K562 (cell line): ENCODE measurements around the gene TXN2. TPM values are rescaled to one million over a fixed set of nuclear protein-coding genes. Genes with fewer than 3 reads are reported as not detected.

ENCODE experiments used
- ATF7 ChIP-seq: fragments of 450-650 bp; IDR thresholded peaks from 2 replicates; pipeline ENCODE4 v1.7.1; 2014; ENCODE audit warnings: mild to moderate bottlenecking, moderate library complexity
- CREBBP ChIP-seq: IDR thresholded peaks from one replicate; pipeline ENCODE4 v1.6.1; 2012; ENCODE audit warnings: low read depth, mild to moderate bottlenecking, control low read depth, inconsistent platforms, low read length
- CXXC5 ChIP-seq: fragments of 250-450 bp; sonication (Bioruptor Pico); IDR thresholded peaks from 2 replicates; pipeline ENCODE4 v1.8.0; 2022; ENCODE audit warnings: inconsistent platforms, mild to moderate bottlenecking, moderate library complexity
- FOXP1 ChIP-seq: sonication (generic); formaldehyde crosslinking; IDR thresholded peaks from 2 replicates; pipeline ENCODE4 v1.8.0; 2022; ENCODE audit warnings: mild to moderate bottlenecking, missing genetic modification reagents
- KLF13 ChIP-seq: fragments of 450-650 bp; IDR thresholded peaks from 2 replicates; pipeline ENCODE4 v1.6.1; 2016; ENCODE audit warnings: missing genetic modification characterization, low read depth, mild to moderate bottlenecking, missing compliant biosample characterization, moderate library complexity, borderline replicate concordance
- NR3C1 ChIP-seq: sonication (generic); formaldehyde crosslinking; IDR thresholded peaks from 2 replicates; pipeline ENCODE4 v1.8.1; 2022; ENCODE audit warnings: missing genetic modification reagents
- SLC30A9 ChIP-seq: fragments of 250-450 bp; sonication (Bioruptor Pico); IDR thresholded peaks from 2 replicates; pipeline ENCODE4 v1.8.0; 2022; ENCODE audit warnings: mild to moderate bottlenecking, moderate library complexity
- SPI1 ChIP-seq: IDR thresholded peaks from 2 replicates; pipeline ENCODE4 v1.6.1; 2011; ENCODE audit warnings: low read depth, low read length, control low read depth, borderline replicate concordance
- SRF ChIP-seq, 2 experiments: fragments of 250-450, 450-650 bp in 1 of 2; sonication (Bioruptor Pico) in 1 of 2; sonication (generic) in 1 of 2; formaldehyde crosslinking; IDR thresholded peaks; 2 replicates each; pipeline versions ENCODE4 v1.5.0 to v1.5.1; 2020 to 2022; ENCODE audit warnings: mild to moderate bottlenecking in 1 of 2, missing genetic modification reagents in 1 of 2
- TEAD4 ChIP-seq, 2 experiments: sonication (generic) in 1 of 2; formaldehyde crosslinking in 1 of 2; IDR thresholded peaks; 2 replicates each; pipeline versions ENCODE4 v1.6.1 to v1.8.0; 2012 to 2022; ENCODE audit warnings: borderline replicate concordance in 1 of 2, inconsistent platforms in 1 of 2, low read length in 1 of 2, mild to moderate bottlenecking in 1 of 2, missing genetic modification reagents in 1 of 2
- TRIM25 ChIP-seq: fragments of 450-650 bp; IDR thresholded peaks from 2 replicates; pipeline ENCODE4 v1.7.0; 2016; ENCODE audit warnings: borderline replicate concordance
- ZFP36 ChIP-seq: fragments of 150-350 bp; IDR thresholded peaks from 2 replicates; pipeline ENCODE4 v1.6.1; 2018; ENCODE audit warnings: low read length, low read depth; ENCODE audit not compliant: partially characterized antibody
- ZNF212 ChIP-seq: fragments of 450-650 bp; formaldehyde crosslinking; IDR thresholded peaks from 2 replicates; pipeline ENCODE4 v1.4.0; 2020; ENCODE audit warnings: mild to moderate bottlenecking
- ZNF76 ChIP-seq: fragments of 250-450 bp; sonication (Bioruptor Pico); IDR thresholded peaks from 2 replicates; pipeline ENCODE4 v1.4.0; 2020; ENCODE audit warnings: mild to moderate bottlenecking, moderate library complexity, borderline replicate concordance
- ZNF766 ChIP-seq: fragments of 200-800 bp; sonication (Bioruptor generic); conservative IDR thresholded peaks from 2 replicates; pipeline ENCODE4 v1.6.1; 2016; ENCODE audit warnings: missing genetic modification characterization, missing compliant biosample characterization
- polyA plus RNA-seq, 8 experiments: library from polyadenylated mRNA; depleted of rRNA in 4 of 8; stranded (reverse) in 5 of 8; unstranded in 3 of 8; fragments of >200 nt; fragmentation: Nextera tagmentation in 2 of 8; fragmentation: Illumina TruSeq in 1 of 8; extraction: Ambion mirVana in 2 of 8; extraction: Trizol in 1 of 8; gene quantifications; 2 replicates each; pipeline versions ENCODE4 v1.2.1 to v1.2.3, GENCODE V29; 2011 to 2014; ENCODE audit warnings: inconsistent platforms in 1 of 8, missing spikeins in 1 of 8
- total RNA-seq, 7 experiments: library from RNA; depleted of rRNA in 6 of 7; stranded (reverse); fragments of >200 nt in 6 of 7; fragmentation: Illumina TruSeq in 2 of 7; extraction: Trizol in 2 of 7; gene quantifications; 2 replicates each; pipeline versions ENCODE4 v1.2.1 to v1.2.3, GENCODE V29; 2011 to 2021; ENCODE audit warnings: low replicate concordance in 1 of 7
- TF ChIP-seq, protein P1 (sequence below): sonication (generic); formaldehyde crosslinking; IDR thresholded peaks from 2 replicates; pipeline ENCODE4 v1.8.0; 2022; ENCODE audit warnings: missing genetic modification reagents, mild to moderate bottlenecking, borderline replicate concordance

TXN2 gene
- total and polyA plus RNA-seq, 9 of the 15 experiments (the other 6 are each of a cell fraction or from before 2014, with no cell fraction given), result 48.5 to 399 (median 118) TPM

DNA sequence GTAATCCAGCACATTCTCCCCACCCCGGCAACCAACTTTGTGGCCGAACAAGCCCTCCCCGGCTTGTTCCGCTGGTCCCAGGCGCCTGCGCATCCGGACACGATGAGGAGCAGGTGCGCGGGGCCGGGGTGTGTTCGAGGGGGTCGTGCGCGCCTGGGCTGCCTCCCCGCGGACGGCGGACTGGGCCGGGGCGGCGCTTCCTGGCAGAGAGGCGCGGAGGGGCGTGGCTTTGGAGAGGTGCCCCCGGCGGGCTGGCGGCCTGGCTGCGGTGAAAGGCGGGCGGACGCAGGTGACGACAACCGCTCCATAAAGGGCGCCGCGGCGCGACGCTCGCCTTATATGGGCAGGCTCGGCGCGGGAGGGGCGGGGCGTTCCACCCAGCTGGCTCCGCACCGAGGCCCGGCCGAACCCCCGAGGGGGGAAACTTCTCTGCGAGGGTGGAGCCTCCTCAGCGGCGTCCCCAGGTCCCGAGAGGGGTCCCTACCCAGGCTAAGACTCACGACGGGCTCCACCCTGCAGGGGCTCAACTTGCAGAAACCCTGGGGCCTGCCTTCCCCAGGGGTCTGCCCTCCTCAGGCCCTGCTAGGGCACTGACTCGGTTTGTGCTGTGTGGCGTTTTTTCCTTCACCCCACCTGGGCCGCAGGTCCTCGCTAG, 26.4 kb downstream of the TXN2 start (continued):
- TF ChIP-seq, protein P1, sequence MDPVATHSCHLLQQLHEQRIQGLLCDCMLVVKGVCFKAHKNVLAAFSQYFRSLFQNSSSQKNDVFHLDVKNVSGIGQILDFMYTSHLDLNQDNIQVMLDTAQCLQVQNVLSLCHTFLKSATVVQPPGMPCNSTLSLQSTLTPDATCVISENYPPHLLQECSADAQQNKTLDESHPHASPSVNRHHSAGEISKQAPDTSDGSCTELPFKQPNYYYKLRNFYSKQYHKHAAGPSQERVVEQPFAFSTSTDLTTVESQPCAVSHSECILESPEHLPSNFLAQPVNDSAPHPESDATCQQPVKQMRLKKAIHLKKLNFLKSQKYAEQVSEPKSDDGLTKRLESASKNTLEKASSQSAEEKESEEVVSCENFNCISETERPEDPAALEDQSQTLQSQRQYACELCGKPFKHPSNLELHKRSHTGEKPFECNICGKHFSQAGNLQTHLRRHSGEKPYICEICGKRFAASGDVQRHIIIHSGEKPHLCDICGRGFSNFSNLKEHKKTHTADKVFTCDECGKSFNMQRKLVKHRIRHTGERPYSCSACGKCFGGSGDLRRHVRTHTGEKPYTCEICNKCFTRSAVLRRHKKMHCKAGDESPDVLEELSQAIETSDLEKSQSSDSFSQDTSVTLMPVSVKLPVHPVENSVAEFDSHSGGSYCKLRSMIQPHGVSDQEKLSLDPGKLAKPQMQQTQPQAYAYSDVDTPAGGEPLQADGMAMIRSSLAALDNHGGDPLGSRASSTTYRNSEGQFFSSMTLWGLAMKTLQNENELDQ (CRISPR knock-in tag), result 0 out of 2 replicates have a peak, but pooled peaks have one; percentile 59
- TF ChIP-seq ZNF212 (CRISPR knock-in tag) (no peak), TEAD4 (IDR thresholded peaks at IDR 0.05; ENCODE audit: low read length) (no peak), TEAD4 (CRISPR knock-in tag; IDR thresholded peaks at IDR 0.05; ENCODE audit: borderline replicate concordance) (peak; percentile 51; the same call in 1 of the 2 replicates), SLC30A9 (CRISPR knock-in tag) (no peak), TRIM25 (no peak), CXXC5 (CRISPR knock-in tag) (peak; percentile 92), ZNF76 (CRISPR knock-in tag) (no peak), FOXP1 (CRISPR knock-in tag) (peak; percentile 94), ATF7 (peak; percentile 87), KLF13 (tag) (peak; percentile 56; the same call in 1 of the 2 replicates), CREBBP (no peak), NR3C1 (no peak), ZNF766 (CRISPR knock-in tag) (peak; percentile 45; the same call in 1 of the 2 replicates), SPI1 (no peak), SRF (CRISPR knock-in tag; IDR thresholded peaks at IDR 0.05) (peak; percentile 99 to 100), ZFP36 (peak; percentile 84)
